HG02571 (cell line): Measurements from ENCODE around the gene CYB5RL.
A peak's percentile ranks its signal among the peaks of the same experiment; 100 is the strongest.
"Not testable (repeated sequence)": the region's sequence is repeated elsewhere in the genome, so short reads cannot be mapped to it uniquely, and the experiment has no call there.

Source experiments
- ATAC-seq: cut with Tn5 transposase; IDR thresholded peaks from one replicate; pipeline ENCODE4 v1.9.1; 2021; ENCODE audit warnings: mild to moderate bottlenecking, moderate library complexity; ENCODE audit not compliant: unreplicated experiment

The CYB5RL gene

GRCh38 chr1:54227091-54227602 lies 27.3 kb upstream of the CYB5RL start:
- no peak for ATAC-seq

GRCh38 chr1:54225986-54226559 lies 26.2 kb upstream of the CYB5RL start:
- no peak for ATAC-seq

GRCh38 chr1:54225378-54225777 lies 25.5 kb upstream of the CYB5RL start:
- no peak for ATAC-seq

- no peak for ATAC-seq
Measured at GRCh38 chr1:54224233-54224632, 24.4 kb upstream of the CYB5RL start.

- ATAC-seq, result no peak
Measured at GRCh38 chr1:54223441-54224202, 23.8 kb upstream of the CYB5RL start.

GRCh38 chr1:54222711-54223110 lies 22.9 kb upstream of the CYB5RL start:
- no peak for ATAC-seq

- no peak for ATAC-seq
Measured at GRCh38 chr1:54221867-54222484, 22.1 kb upstream of the CYB5RL start.

GRCh38 chr1:54221113-54221834 lies 21.4 kb upstream of the CYB5RL start:
- ATAC-seq, result no peak

GRCh38 chr1:54220004-54220811 lies 20.4 kb upstream of the CYB5RL start:
- no peak for ATAC-seq

GRCh38 chr1:54219688-54220003 lies 19.8 kb upstream of the CYB5RL start:
- ATAC-seq, result no peak

GRCh38 chr1:54218883-54219687 lies 19.3 kb upstream of the CYB5RL start:
- ATAC-seq, result no peak

- no peak for ATAC-seq
Measured at GRCh38 chr1:54215523-54215922, 15.7 kb upstream of the CYB5RL start.

GRCh38 chr1:54212872-54213271 lies 13.0 kb upstream of the CYB5RL start:
- ATAC-seq, result no peak

- ATAC-seq, result not testable (repeated sequence)
Measured at GRCh38 chr1:54207896-54208295, 8.1 kb upstream of the CYB5RL start.

- ATAC-seq, result no peak
Measured at GRCh38 chr1:54207287-54207686, 7.5 kb upstream of the CYB5RL start.

- ATAC-seq, result no peak
Measured at GRCh38 chr1:54204199-54204598, 4.4 kb upstream of the CYB5RL start.

- peak; percentile 11 for ATAC-seq
Measured at GRCh38 chr1:54200519-54200997, 728 bp upstream of the CYB5RL start.

GRCh38 chr1:54199151-54199764 lies 572 bp downstream of the CYB5RL start:
- ATAC-seq, result no peak

GRCh38 chr1:54193453-54193852 lies 6.4 kb downstream of the CYB5RL start:
- no peak for ATAC-seq
